Transverse colon (tissue), 4 donors: ENCODE results near the gene BMP7.

Experiments
- EP300 ChIP-seq: sonication (generic); formaldehyde crosslinking; IDR thresholded peaks from one replicate; pipeline ENCODE4 v1.6.1; 2017; ENCODE audit warnings: antibody characterized with exemption, low read depth
- POLR2A ChIP-seq: fragments of 450-650 bp; IDR thresholded peaks from one replicate; pipeline ENCODE4 v1.6.1; 2016; ENCODE audit warnings: antibody characterized with exemption, mild to moderate bottlenecking, moderate library complexity
- POLR2AphosphoS5 ChIP-seq, 3 donors: sonication (generic); formaldehyde crosslinking; IDR thresholded peaks; one replicate each; pipeline ENCODE4 v1.6.1; 2016; ENCODE audit warnings: antibody characterized with exemption in 3 of 3
- TF ChIP-seq, protein P1 (sequence below), 5 experiments: fragments of 200-600 bp in 3 of 5; fragments of 450-650 bp in 2 of 5; sonication (generic) in 3 of 5; IDR thresholded peaks; 1 replicate in 2 of 5; 2 replicates in 3 of 5; pipeline ENCODE4 v1.5.1; 2016 to 2017; ENCODE audit warnings: antibody characterized with exemption in 5 of 5, inconsistent platforms in 3 of 5, mild to moderate bottlenecking in 2 of 5, moderate library complexity in 1 of 5

DNA sequence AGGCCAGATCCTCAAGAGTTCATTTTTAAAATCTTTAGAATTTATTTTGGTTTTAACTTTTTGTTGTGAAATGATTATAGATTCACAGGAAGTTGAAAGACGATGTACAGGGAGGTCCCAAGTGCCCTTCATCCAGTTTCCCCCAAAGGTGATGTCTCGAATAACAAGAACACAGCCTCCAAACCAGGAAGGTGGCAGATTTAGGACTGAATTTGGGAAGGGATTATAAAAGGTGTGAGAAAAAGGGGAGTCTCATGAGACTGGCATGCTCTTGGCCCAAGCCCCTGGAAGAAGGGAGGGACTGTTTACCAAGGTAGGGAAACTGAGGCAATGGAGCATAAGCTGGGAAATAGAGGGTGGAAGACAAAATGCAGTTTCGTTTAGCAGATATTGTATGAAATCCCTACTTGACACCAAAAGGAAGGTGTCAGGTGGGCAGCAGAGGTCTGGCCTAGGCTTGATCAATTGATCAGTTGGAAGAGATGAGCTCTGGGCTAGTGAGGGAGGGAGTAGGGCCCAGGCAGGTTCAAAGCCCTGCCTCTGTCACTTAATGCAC lies 81.2 kb downstream of the BMP7 start:
- no peak for TF ChIP-seq POLR2A
- TF ChIP-seq, protein P1, sequence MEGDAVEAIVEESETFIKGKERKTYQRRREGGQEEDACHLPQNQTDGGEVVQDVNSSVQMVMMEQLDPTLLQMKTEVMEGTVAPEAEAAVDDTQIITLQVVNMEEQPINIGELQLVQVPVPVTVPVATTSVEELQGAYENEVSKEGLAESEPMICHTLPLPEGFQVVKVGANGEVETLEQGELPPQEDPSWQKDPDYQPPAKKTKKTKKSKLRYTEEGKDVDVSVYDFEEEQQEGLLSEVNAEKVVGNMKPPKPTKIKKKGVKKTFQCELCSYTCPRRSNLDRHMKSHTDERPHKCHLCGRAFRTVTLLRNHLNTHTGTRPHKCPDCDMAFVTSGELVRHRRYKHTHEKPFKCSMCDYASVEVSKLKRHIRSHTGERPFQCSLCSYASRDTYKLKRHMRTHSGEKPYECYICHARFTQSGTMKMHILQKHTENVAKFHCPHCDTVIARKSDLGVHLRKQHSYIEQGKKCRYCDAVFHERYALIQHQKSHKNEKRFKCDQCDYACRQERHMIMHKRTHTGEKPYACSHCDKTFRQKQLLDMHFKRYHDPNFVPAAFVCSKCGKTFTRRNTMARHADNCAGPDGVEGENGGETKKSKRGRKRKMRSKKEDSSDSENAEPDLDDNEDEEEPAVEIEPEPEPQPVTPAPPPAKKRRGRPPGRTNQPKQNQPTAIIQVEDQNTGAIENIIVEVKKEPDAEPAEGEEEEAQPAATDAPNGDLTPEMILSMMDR (IDR thresholded peaks at IDR 0.05), result no peak
- TF ChIP-seq POLR2AphosphoS5 (IDR thresholded peaks at IDR 0.05), result no peak
- no peak for TF ChIP-seq EP300
